Cardiac muscle cell (in vitro differentiated cells and primary cell): ENCODE results near the gene CFAP107. TPM values are rescaled to one million over a fixed set of nuclear protein-coding genes. Genes with fewer than 3 reads are reported as not detected.
A peak's percentile ranks its signal among the peaks of the same experiment; 100 is the strongest.

ENCODE experiments used
- DNase-seq, 2 donors: peaks; one replicate each; pipeline versions ENCODE4 v3.0.0 to v3.0.0-alpha.2; 2010 to 2017; ENCODE audit warnings: low read depth in 1 of 2, low spot score in 1 of 2
- H3K27ac ChIP-seq: fragments of 200-600 bp; sonication (generic); 2 replicates; pipeline ENCODE4 v1.5.1; 2016
- H3K27me3 ChIP-seq: fragments of 200-600 bp; sonication (generic); 2 replicates; pipeline ENCODE4 v1.6.0; 2016; ENCODE audit warnings: control low read depth
- H3K36me3 ChIP-seq: fragments of 200-600 bp; sonication (generic); 2 replicates; pipeline ENCODE4 v1.5.1; 2016; ENCODE audit warnings: control low read depth
- H3K4me1 ChIP-seq: fragments of 200-600 bp; sonication (generic); 2 replicates; pipeline ENCODE4 v1.8.1; 2017; ENCODE audit warnings: low read depth, mild to moderate bottlenecking, mixed run types
- H3K4me3 ChIP-seq: fragments of 200-600 bp; sonication (generic); 2 replicates; pipeline ENCODE4 v1.5.1; 2016; ENCODE audit warnings: mild to moderate bottlenecking
- H3K9me3 ChIP-seq: fragments of 200-600 bp; sonication (generic); 2 replicates; pipeline ENCODE4 v1.5.1; 2017; ENCODE audit warnings: low read depth, mild to moderate bottlenecking, control low read depth
- polyA plus RNA-seq: library from polyadenylated mRNA; unstranded; fragments of >200 nt; fragmentation: Nextera tagmentation; extraction: Ambion mirVana; gene quantifications from 2 replicates; pipeline ENCODE4 v1.2.1, GENCODE V29; 2016
- total RNA-seq: library from RNA; depleted of rRNA; stranded (reverse); fragments of >200 nt; gene quantifications from 2 replicates; pipeline ENCODE4 v1.2.3, GENCODE V29; 2016
- TF ChIP-seq, protein P1 (sequence below): IDR thresholded peaks from 2 replicates; pipeline ENCODE4 v1.5.1; 2012; ENCODE audit warnings: low read depth, mild to moderate bottlenecking, low read length

CFAP107 gene
- total and polyA plus RNA-seq, 2 experiments from 2014 or later: not detected

DNA sequence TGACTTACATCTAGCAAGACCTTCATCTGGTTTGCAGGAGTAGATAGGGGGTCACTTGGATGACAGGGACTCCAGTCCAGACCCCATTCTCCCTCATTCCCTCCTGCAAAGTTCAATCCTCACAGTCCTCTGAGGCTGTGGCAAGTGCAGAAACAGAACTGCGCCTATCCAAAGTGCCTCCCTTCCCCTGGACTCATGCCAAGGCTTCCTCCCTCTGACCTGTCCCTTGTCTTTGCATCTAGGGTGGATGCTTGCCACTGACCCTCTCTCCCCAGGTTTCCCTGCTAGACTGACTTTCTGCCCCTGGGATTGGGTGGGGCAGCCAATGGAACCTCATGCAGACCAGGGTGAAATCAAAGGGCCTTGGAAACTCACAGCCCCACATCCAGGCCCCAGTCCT, 63.9 kb downstream of the CFAP107 start:
- no peaks in the 10 kb centered on the region for H3K36me3 ChIP-seq
- no peaks in the 10 kb centered on the region for H3K9me3 ChIP-seq
- no peaks in the 10 kb centered on the region for H3K27me3 ChIP-seq
- H3K4me1 ChIP-seq: no peaks in the 10 kb centered on the region
- TF ChIP-seq, protein P1, sequence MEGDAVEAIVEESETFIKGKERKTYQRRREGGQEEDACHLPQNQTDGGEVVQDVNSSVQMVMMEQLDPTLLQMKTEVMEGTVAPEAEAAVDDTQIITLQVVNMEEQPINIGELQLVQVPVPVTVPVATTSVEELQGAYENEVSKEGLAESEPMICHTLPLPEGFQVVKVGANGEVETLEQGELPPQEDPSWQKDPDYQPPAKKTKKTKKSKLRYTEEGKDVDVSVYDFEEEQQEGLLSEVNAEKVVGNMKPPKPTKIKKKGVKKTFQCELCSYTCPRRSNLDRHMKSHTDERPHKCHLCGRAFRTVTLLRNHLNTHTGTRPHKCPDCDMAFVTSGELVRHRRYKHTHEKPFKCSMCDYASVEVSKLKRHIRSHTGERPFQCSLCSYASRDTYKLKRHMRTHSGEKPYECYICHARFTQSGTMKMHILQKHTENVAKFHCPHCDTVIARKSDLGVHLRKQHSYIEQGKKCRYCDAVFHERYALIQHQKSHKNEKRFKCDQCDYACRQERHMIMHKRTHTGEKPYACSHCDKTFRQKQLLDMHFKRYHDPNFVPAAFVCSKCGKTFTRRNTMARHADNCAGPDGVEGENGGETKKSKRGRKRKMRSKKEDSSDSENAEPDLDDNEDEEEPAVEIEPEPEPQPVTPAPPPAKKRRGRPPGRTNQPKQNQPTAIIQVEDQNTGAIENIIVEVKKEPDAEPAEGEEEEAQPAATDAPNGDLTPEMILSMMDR: no peak
- H3K4me3 ChIP-seq: no peak overlapping the region
- no peak overlapping the region for H3K27ac ChIP-seq
- DNase-seq: no peak

DNA sequence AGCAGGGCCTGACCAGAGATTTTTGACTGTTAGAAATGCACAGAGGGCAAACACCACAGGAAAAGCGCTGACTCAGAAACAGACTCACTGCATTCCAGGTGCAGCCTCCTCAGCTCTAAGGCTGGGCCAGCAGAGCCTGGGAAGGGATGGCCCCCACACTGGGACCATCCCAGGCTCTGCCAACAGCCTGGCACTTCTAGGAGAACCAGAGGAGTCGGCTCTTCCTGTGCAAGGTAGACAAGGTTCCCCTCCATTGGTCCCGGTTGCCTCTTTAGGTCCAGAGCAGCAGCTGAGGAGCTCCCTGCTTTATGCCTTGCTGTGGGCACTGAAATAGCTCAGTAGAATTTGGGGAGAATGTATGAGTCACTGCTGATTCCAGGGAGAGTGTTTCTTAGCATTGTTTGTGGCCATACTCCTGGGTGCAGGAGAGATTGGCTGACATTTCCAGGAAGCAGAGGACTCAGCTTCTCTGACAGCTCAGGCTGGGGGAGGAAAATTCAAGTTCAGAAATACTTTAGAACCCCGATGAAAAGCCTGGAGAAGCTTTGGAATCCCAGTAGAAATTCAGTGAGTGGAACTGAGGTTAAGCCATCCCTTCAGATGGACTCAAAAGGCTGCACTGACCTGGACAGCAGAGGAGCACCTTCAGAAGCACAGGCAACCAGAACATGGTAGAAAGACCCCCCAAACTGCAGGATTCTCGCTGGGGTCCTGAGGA, 64.8 kb downstream of the CFAP107 start:
- H3K4me1 ChIP-seq: no peaks in the 10 kb centered on the region
- peak in 1 of 2 donors; percentile 47 for DNase-seq
- no peaks in the 10 kb centered on the region for H3K27me3 ChIP-seq
- no peak overlapping the region for H3K27ac ChIP-seq
- TF ChIP-seq, protein P1: no peak
- H3K36me3 ChIP-seq: no peaks in the 10 kb centered on the region
- no peak overlapping the region for H3K4me3 ChIP-seq
- no peaks in the 10 kb centered on the region for H3K9me3 ChIP-seq

DNA sequence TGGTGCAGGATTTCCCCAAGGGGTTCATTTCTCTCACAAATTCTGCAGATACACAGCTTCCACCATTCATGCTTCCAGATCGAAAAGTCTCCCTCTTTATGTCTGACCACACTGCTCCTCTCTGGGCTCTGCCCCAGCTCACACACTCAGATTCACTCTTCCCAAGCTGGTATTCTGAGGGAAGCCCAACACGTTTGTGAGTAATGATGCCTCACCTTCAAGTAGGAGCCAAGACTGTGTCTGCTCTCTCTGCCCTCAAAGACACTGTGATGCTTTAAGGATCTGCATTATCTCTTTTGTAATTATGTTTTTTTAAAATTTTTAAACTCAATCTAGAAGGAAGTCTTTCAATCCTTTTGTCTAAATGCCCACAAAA, 65.4 kb downstream of the CFAP107 start:
- H3K27me3 ChIP-seq: no peaks in the 10 kb centered on the region
- H3K36me3 ChIP-seq: no peaks in the 10 kb centered on the region
- TF ChIP-seq, protein P1: no peak
- no peak overlapping the region for H3K27ac ChIP-seq
- no peak for DNase-seq
- H3K9me3 ChIP-seq: no peaks in the 10 kb centered on the region
- no peak overlapping the region for H3K4me3 ChIP-seq
- H3K4me1 ChIP-seq: no peaks in the 10 kb centered on the region

Other genes starting within 250 kb of the CFAP107 start
- 12.5 and 19.5 TPM in 2 replicates for gene DHRS3, start 128.0 kb upstream of the CFAP107 start, total RNA-seq
- gene DHRS3, start 128.0 kb upstream of the CFAP107 start, polyA plus RNA-seq: 9.9 and 15.3 TPM in 2 replicates
- not detected in 2 replicates for gene AADACL4, start 102.1 kb upstream of the CFAP107 start, total RNA-seq
- gene AADACL4, start 102.1 kb upstream of the CFAP107 start, polyA plus RNA-seq: not detected in 2 replicates
- gene AADACL3, start 30.1 kb upstream of the CFAP107 start, total RNA-seq: not detected in 2 replicates
- not detected in 2 replicates for gene AADACL3, start 30.1 kb upstream of the CFAP107 start, polyA plus RNA-seq
- not detected in 2 replicates for gene PRAMEF12, start 27.5 kb downstream of the CFAP107 start, total RNA-seq
- gene PRAMEF12, start 27.5 kb downstream of the CFAP107 start, polyA plus RNA-seq: not detected in 2 replicates
- not detected in 2 replicates for gene PRAMEF1, start 45.2 kb downstream of the CFAP107 start, total RNA-seq
- gene PRAMEF1, start 45.2 kb downstream of the CFAP107 start, polyA plus RNA-seq: not detected in 2 replicates
- gene PRAMEF11, start 85.2 kb downstream of the CFAP107 start, total RNA-seq: not detected in 2 replicates
- gene PRAMEF11, start 85.2 kb downstream of the CFAP107 start, polyA plus RNA-seq: not detected in 2 replicates
- not detected in 2 replicates for gene HNRNPCL1, start 102.5 kb downstream of the CFAP107 start, total RNA-seq
- not detected in 2 replicates for gene HNRNPCL1, start 102.5 kb downstream of the CFAP107 start, polyA plus RNA-seq
- not detected in 2 replicates for gene PRAMEF2, start 110.9 kb downstream of the CFAP107 start, total RNA-seq
- gene PRAMEF2, start 110.9 kb downstream of the CFAP107 start, polyA plus RNA-seq: not detected in 2 replicates
- not detected in 2 replicates for gene PRAMEF4, start 140.0 kb downstream of the CFAP107 start, total RNA-seq
- not detected in 2 replicates for gene PRAMEF4, start 140.0 kb downstream of the CFAP107 start, polyA plus RNA-seq
- gene PRAMEF10, start 152.1 kb downstream of the CFAP107 start, total RNA-seq: not detected in 2 replicates
- not detected in 2 replicates for gene PRAMEF10, start 152.1 kb downstream of the CFAP107 start, polyA plus RNA-seq
- not detected in 2 replicates for gene PRAMEF7, start 170.4 kb downstream of the CFAP107 start, total RNA-seq
- gene PRAMEF7, start 170.4 kb downstream of the CFAP107 start, polyA plus RNA-seq: not detected in 2 replicates
- not detected in 2 replicates for gene PRAMEF6, start 201.4 kb downstream of the CFAP107 start, total RNA-seq
- not detected in 2 replicates for gene PRAMEF6, start 201.4 kb downstream of the CFAP107 start, polyA plus RNA-seq